SW480 (cell line): Measurements from ENCODE around the gene CSNK1G2.
"Not testable (repeated sequence)": the region's sequence is repeated elsewhere in the genome, so short reads cannot be mapped to it uniquely, and the experiment has no call there.

Experiments
- DNase-seq: peaks from one replicate; pipeline ENCODE4 v3.0.0-alpha.2; 2016; ENCODE audit warnings: low spot score

Gene CSNK1G2

GRCh38 chr19:1988464-1988863 is 47.5 kb downstream of the CSNK1G2 start:
- DNase-seq: not testable (repeated sequence)

DNA sequence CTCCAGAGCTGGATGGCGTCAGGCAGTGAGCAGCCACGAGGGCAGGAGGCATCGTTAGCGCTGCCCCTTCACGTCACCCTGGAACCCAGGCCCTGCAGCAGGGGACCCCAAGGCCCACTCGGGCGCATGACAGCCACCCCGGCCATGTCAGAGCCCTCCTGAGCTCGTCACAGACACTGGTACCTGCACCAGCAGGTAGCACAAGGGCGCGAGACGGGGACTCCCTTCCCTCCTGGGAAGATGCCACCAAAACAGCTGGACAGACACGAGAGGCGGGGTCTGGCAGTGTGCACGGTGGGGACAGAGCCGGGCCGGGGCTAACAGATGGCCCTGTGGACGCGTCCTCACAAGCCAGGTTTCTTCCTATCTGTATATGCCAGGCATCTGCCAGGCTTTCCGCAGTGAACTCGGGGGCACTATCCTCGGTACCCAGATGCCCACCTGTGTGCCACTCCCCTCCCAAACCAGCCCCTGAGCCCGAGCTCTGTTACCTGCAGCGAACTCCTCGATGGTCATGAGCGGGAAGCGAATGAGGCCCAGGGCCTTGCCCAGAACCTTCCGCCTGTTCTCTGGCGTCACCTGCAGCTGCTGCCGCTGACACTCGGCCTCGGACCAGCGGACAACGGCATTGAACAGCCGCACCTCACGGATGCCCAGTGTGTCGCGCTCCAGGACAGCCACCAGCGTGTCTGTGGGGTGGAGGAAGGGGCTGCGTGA is 48.7 kb downstream of the CSNK1G2 start:
- no peak for DNase-seq

GRCh38 chr19:1990230-1991017 is 49.5 kb downstream of the CSNK1G2 start:
- DNase-seq: no peak

DNA sequence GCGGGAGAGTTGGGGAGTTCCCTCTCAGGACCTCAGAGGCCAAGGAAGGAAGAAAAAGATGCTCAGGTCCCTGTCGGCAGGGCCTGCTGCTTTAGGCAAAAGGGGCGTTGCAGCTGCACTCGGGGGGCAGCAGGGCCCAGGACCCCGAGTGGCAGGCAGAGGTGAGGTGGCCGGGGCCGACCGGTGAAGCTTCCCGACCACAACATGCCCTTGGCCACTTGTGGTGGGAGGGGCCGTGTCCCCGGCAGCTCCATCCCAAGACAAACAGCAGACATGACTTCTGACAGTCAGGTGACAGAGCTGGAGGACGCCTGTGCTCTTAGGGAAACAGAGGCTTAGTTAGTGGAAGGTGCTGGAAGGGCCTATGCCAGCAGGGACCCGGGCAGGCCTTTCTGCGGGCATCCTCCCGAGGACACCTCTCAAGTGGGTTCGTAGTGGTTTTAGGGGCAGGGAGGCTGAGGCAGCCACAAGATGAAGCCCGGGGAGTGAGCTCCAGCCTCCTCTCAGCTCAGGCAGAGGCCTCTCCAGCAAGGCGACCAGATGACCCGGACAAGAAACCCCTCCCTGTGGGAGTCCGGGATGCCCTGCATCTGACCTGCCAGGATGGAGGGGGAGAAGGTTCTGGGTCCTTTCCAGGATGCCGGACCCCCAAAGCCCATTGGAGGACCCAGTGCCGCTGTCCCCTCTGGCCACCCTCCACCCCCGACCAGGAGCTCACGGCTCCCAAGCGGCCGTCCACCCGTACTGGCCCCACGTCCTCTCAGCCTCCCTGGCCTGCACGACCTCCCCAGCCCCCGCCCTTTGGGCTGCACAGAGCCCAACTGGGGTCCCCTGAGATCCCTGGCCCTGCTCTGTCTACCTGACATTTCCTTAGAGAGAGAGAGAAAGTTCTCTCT is 50.3 kb downstream of the CSNK1G2 start:
- no peak for DNase-seq

GRCh38 chr19:1992759-1993260 is 51.8 kb downstream of the CSNK1G2 start:
- no peak for DNase-seq

GRCh38 chr19:1997353-1998233 is 56.6 kb downstream of the CSNK1G2 start:
- DNase-seq: no peak

GRCh38 chr19:1998712-1999708 is 58.0 kb downstream of the CSNK1G2 start:
- DNase-seq: no peak

DNA sequence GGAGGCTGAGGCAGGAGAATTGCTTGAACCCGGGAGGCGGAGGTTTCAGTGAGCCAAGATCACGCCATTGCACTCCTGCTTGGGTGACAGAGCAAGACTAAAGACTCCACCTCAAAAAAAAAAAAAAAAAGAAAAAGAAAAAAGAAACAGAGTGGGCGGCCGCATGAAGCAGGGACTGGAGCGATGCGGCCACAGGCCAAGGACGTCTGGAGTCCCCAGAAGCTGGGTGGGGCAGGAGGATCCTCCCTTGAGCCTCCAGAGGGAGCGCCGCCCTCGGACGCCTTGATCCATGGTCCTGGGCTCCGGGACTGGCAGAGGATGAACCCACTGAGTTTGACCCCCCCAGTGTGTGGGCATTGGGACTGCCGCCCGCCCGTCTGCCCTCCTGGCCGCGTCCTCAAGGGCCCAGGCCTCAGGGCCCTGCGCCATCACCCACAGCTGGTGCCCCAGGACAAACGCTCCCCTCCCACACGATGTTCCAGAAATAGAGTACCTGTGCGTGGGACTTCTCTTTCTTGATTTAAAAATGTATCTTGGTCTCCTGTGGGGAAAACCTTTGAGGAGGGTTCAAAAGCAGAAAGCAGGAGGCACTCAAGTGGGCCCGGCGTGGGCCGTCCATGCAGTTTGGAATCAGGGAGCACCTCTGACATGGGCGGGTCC is 59.0 kb downstream of the CSNK1G2 start:
- no peak for DNase-seq

DNA sequence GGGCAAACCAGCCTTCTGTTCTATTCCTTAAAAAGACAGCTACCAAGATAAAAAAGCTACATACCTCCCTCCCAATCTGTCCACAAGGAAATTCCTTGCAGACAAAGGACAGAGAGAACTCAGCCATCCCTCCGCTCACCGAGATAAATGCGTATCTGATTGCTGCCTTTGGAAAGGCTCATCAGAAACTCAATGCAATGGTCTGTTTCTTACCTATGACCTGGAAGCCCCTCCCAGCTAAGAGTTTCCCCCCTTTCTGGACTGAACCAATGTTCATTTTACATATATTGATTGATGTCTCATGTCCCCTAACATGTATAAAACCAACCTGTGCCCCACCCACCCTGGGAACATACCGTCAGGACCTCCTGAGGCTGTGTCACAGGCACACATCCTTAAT is 62.9 kb downstream of the CSNK1G2 start:
- no peak for DNase-seq

- DNase-seq: no peak
Measured at GRCh38 chr19:2010135-2010668, 69.2 kb downstream of the CSNK1G2 start.

GRCh38 chr19:2011169-2011568 is 70.2 kb downstream of the CSNK1G2 start:
- DNase-seq: no peak

DNA sequence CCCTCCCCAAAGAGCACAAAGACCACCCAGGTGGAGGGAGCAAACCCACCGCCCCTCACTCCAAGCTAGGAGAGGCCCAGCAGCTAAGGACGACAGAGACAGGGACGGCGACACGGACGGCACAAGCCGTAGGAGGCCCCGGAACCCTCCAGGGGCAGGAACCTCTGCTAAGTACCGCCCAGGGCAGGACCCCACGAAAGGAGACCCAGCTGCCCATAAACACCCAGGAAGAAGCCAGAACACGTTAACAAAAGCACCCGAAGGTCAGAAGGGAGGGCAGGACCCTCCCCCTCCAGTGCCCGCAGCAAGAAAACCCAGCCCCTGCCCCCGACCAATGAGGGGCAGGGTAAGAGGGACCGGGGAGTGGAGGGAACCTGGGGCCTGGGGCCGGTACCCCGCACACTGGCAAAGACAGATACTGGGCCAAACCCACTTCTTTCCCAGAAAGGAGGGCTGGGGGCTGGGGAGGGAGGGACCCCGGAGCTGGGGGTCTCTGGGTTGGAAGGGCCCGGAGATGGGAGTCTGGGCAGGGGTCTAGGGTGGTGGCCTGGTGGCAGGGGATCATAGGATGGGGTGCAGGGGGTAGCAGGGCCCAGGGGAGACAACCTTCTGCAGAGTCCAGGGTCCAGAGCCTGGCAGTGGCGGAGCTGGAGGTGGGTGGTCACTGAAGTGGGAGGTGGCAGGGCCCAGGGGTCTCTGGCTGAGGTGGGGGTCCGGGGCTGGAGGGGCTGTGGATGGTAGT is 72.1 kb downstream of the CSNK1G2 start:
- no peak for DNase-seq

DNA sequence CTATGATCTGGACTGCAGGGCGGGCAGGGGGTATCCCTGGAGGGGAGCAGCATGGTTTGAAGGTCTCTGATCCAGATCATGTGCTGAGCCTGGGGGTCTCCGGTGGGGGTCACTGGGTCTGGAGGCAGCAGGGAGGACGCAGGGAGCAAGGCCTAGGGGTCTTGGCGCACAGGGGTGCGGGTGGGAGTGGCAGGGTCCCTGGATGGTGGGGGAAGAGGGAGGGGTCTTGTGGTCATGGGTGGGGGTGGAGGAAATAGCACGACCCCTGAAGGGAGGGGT is 72.7 kb downstream of the CSNK1G2 start:
- DNase-seq: no peak

DNA sequence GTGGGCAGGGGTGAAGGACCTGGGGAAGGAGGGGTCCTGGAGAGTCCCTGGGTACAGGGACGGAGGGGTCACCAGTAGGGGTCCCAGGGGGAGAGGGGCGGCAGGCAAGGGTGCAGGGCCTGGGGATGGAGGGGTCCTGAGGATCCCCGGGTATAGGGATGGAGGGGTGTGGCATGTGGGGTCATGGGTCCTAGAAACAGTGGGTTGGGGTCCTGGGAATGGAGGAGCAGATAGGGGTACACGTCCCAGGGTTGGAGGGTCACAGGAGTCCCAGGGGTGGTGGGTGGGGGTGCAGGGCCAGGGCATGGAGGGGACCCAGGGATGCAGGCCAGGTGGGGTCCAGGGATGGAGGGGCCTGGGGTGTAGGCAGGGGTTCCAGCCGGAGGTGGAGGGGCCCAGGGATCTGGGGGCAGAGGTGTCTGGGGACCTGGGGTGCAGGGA is 73.2 kb downstream of the CSNK1G2 start:
- no peak for DNase-seq

DNA sequence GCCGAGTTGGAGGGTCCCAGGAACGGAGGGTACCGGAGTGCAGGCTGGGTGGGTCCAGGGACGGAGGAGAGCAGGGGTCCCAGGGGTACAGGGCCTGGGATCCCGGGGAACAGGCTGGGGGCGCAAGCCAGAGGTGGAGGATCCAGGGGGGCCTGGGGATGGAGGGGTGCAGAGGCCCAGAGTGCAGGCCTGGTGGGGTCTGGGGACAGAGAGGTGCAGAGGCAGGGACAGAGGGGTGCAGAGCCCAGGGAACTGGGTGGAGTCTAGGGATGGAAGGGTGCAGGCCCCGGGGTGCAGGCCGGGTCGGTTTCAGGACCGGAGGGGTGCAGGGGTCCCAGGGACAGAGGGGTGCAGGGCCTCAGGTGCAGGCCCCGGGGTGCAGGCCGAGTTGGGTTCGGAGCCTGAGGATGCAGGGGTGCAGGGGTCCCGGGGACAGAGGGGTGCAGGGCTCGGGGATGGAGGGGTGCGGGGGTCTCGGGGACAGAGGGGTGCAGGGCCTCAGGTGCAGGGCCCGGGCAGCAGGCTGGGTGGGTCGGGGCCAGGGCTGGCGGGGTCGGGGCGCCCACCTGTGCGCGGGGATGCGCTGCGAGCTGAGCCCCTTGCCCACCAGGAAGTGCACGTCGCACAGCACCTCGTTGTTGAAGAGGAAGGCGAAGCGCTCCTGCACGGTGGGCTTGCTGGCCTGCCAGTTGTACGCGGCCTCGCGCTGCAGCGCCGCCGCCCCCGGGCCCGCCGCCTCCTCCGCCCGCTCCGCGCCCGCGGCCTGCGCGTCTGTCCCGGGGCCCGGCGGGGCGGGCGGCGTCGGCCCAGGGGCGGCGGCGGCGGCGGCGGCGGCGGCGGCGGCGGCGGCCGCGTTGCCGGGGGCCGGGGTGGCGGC is 74.0 kb downstream of the CSNK1G2 start:
- no peak for DNase-seq

DNA sequence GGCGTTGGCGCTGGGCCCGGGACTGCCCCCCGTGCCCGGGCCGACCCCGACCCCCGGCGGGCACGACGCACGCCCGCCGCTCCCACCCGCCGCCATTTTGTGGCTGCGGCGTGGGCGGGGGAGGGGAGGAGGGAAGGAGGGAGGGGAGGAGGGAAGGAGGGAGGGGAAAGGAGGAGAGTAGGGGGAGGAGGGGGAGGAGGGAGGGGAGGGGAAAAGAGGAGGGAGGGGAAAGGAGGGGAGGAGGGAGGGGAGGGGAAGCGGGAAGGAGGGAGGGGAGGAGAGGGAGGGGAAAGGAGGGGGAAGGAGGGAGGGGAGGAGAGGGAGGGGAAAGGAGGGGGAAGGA is 74.6 kb downstream of the CSNK1G2 start, which contains the start of gene BTBD2:
BTBD2 (minus strand) TSS at position 107 of the 343 bp plus-strand sequence; CDS start at position 96, 11 bp downstream.
- no peak for DNase-seq

DNA sequence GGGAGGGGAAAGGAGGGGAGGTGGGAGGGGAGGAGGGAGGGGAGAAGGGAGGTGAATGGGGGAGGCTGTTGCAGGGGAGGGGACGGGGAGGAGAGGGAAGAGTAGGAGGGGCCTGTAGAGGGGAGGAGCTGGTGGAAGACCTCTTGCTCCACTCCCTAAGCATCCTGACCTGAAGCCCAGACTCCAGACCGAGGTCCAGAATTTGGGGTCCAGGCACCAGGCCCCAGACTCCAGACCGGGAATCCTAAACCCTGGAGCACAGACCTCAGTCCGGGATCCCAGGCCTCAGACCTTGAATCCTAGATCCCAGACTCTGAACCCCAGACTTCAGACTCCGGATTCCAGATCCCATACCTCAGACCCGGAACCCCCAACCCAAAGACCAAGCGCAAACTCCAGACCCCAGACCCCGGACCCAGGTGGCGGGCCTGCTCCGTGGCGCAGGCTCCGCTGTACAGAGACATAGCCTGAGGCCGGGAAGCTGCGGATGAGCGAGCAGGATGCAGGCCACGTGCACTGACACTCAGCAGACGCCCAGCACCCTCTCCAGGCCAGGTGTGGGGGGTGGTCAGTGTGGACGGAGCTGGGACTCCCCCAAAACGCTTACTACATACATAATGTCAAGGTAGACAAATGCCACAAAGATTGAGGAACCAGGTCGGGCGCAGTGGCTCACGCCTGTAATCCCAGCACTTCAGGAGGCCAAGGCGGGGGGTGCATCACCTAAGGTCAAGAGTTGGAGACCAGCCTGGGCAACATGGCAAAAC is 75.3 kb downstream of the CSNK1G2 start:
- DNase-seq: peak; percentile 56
